ENCODE measurements around the gene GJC1. TPM values are rescaled to one million over a fixed set of nuclear protein-coding genes. Genes with fewer than 3 reads are reported as not detected.

GJC1 gene
- polyA plus RNA-seq, 2 of the 4 experiments (the other 2 are of a cell fraction) = 21.2 to 22.1 TPM

- CTCF ChIA-PET = interaction anchor here (0.6 to 45.1 kb wide), 9 partner anchors 14 to 250 kb away, joined by 3 to 1787 read pairs (median 4); no protein-coding TSS in a partner anchor
- Histone ChIP-seq H3K4me2 (no peak overlapping the region), H3K27ac (no peak overlapping the region), H3K4me1 (no peaks in the 10 kb centered on the region), H3K4me3 (no peak overlapping the region), H3K9me3 (no peaks in the 10 kb centered on the region)
- DNase-seq (ENCODE audit: low read depth in 1 of 2, low spot score in 1 of 2) (no peak), FAIRE-seq (no peak), ATAC-seq (peak; percentile 10 to 35; a peak in 4 of 6 replicates)
- POLR2A ChIA-PET = no interaction called here
- WGBS (ENCODE audit: missing lambda C conversion rate) = 33% methylated on average over 1 of the region's 1 CpG
- TF ChIP-seq MAZ (IDR thresholded peaks at IDR 0.05; ENCODE audit: borderline replicate concordance, low read depth, low read length) = no peak
- no peak for TF ChIP-seq GATA3 (IDR thresholded peaks at IDR 0.05; ENCODE audit: borderline replicate concordance)
- no peak for TF ChIP-seq CBX2 (IDR thresholded peaks at IDR 0.05; ENCODE audit: borderline replicate concordance, low read depth)
- TF ChIP-seq, protein P1, sequence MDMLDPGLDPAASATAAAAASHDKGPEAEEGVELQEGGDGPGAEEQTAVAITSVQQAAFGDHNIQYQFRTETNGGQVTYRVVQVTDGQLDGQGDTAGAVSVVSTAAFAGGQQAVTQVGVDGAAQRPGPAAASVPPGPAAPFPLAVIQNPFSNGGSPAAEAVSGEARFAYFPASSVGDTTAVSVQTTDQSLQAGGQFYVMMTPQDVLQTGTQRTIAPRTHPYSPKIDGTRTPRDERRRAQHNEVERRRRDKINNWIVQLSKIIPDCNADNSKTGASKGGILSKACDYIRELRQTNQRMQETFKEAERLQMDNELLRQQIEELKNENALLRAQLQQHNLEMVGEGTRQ (IDR thresholded peaks at IDR 0.05) = no peak
- no peak for TF ChIP-seq HOXB13 (CRISPR knock-in tag; IDR thresholded peaks at IDR 0.05; ENCODE audit: low read depth)
- no peak for TF ChIP-seq HOXB5 (CRISPR knock-in tag; IDR thresholded peaks at IDR 0.05)
- TF ChIP-seq RARB (CRISPR knock-in tag; IDR thresholded peaks at IDR 0.05) = no peak
- TF ChIP-seq NFE2L2 (conservative IDR thresholded peaks at IDR 0.05; ENCODE audit: low read length) = no peak
- no peak for TF ChIP-seq BCL3 (IDR thresholded peaks at IDR 0.05)
- no peak for TF ChIP-seq HOXA7 (CRISPR knock-in tag; IDR thresholded peaks at IDR 0.05)
- no peak for TF ChIP-seq HDAC2 (IDR thresholded peaks at IDR 0.05)
- TF ChIP-seq POLR2A (IDR thresholded peaks at IDR 0.05; ENCODE audit: low read length) = no peak
Measured at GRCh38 chr17:44844390-44844830, 14.3 kb upstream of the GJC1 start.

DNA sequence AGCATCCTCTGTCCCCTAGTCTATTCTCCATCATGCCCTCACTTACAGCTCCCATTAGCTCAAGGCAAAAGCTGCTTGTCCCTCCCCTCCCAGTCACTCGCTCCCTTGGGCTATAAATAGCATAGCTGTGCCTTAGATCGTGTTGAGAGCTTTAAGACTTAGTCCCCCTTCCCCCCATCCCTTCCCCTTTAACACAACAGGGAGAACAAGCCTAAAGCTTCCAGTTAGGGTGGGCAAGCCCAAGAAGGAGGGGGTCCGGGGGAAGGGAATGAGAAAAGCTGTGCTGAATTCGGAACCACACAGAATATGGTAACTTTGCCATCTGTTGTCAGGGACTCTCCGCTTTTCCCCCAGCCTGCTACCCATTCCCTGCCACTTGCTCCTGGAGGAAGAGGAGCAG lies 12.7 kb upstream of the GJC1 start:
- TF ChIP-seq HEYL (CRISPR knock-in tag; IDR thresholded peaks at IDR 0.05) (no peak), POLR2AphosphoS2 (conservative IDR thresholded peaks at IDR 0.05; ENCODE audit: low read length) (no peak), CHD4 (IDR thresholded peaks at IDR 0.05; ENCODE audit: borderline replicate concordance) (no peak), CBX8 (IDR thresholded peaks at IDR 0.05) (no peak), ZSCAN20 (CRISPR knock-in tag; IDR thresholded peaks at IDR 0.05) (no peak), ATOH8 (CRISPR knock-in tag; IDR thresholded peaks at IDR 0.05; ENCODE audit: low read depth) (no peak), NPAS2 (CRISPR knock-in tag; IDR thresholded peaks at IDR 0.05; ENCODE audit: borderline replicate concordance) (no peak), EHF (CRISPR knock-in tag; IDR thresholded peaks at IDR 0.05) (no peak), FOSL2 (IDR thresholded peaks at IDR 0.05) (no peak), FOSL2 (CRISPR knock-in tag; IDR thresholded peaks at IDR 0.05) (no peak), SMC3 (IDR thresholded peaks at IDR 0.05) (no peak), MAFK (IDR thresholded peaks at IDR 0.05; ENCODE audit: partially characterized antibody) (no peak), CBX2 (IDR thresholded peaks at IDR 0.05; ENCODE audit: borderline replicate concordance, low read depth) (no peak), ELK1 (IDR thresholded peaks at IDR 0.05; ENCODE audit: low read depth, low read length) (no peak), ZC3H11A (IDR thresholded peaks at IDR 0.05) (no peak)
- TF ChIP-seq, protein P2, sequence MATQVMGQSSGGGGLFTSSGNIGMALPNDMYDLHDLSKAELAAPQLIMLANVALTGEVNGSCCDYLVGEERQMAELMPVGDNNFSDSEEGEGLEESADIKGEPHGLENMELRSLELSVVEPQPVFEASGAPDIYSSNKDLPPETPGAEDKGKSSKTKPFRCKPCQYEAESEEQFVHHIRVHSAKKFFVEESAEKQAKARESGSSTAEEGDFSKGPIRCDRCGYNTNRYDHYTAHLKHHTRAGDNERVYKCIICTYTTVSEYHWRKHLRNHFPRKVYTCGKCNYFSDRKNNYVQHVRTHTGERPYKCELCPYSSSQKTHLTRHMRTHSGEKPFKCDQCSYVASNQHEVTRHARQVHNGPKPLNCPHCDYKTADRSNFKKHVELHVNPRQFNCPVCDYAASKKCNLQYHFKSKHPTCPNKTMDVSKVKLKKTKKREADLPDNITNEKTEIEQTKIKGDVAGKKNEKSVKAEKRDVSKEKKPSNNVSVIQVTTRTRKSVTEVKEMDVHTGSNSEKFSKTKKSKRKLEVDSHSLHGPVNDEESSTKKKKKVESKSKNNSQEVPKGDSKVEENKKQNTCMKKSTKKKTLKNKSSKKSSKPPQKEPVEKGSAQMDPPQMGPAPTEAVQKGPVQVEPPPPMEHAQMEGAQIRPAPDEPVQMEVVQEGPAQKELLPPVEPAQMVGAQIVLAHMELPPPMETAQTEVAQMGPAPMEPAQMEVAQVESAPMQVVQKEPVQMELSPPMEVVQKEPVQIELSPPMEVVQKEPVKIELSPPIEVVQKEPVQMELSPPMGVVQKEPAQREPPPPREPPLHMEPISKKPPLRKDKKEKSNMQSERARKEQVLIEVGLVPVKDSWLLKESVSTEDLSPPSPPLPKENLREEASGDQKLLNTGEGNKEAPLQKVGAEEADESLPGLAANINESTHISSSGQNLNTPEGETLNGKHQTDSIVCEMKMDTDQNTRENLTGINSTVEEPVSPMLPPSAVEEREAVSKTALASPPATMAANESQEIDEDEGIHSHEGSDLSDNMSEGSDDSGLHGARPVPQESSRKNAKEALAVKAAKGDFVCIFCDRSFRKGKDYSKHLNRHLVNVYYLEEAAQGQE (IDR thresholded peaks at IDR 0.05) = no peak
- TF ChIP-seq, protein P3, sequence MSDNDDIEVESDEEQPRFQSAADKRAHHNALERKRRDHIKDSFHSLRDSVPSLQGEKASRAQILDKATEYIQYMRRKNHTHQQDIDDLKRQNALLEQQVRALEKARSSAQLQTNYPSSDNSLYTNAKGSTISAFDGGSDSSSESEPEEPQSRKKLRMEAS (IDR thresholded peaks at IDR 0.05) = no peak
- WGBS (ENCODE audit: missing lambda C conversion rate) = 79% methylated on average over 5 of the region's 5 CpGs
- Histone ChIP-seq H3K9me3 (no peaks in the 10 kb centered on the region), H3K4me3 (no peak overlapping the region), H3K4me1 (no peaks in the 10 kb centered on the region), H3K4me2 (no peak overlapping the region), H3K27ac (no peak overlapping the region)
- DNase-seq (ENCODE audit: low read depth in 1 of 2, low spot score in 1 of 2) (no peak), FAIRE-seq (no peak), ATAC-seq (0 out of 6 replicates have a peak, but pooled peaks of 1 of the 2 experiments have one; percentile 23)
- ChIA-PET POLR2A (no interaction called here), CTCF (interaction anchor here (0.8 to 3.4 kb wide), 5 partner anchors 11 to 64 kb away, joined by 6 to 34 read pairs (median 13); no protein-coding TSS in a partner anchor)
